IPS DF 19.7 (cell line): ENCODE measurements around the gene POLR2E.

Experiments
- DNase-seq: peaks from one replicate; pipeline ENCODE4 v3.0.0-alpha.2; 2013; ENCODE audit warnings: low read depth, low spot score

Gene POLR2E

GRCh38 chr19:1049106-1049505 lies 46.1 kb downstream of the POLR2E start:
- DNase-seq: no peak

GRCh38 chr19:1047696-1048147 lies 47.5 kb downstream of the POLR2E start:
- DNase-seq: no peak

DNA sequence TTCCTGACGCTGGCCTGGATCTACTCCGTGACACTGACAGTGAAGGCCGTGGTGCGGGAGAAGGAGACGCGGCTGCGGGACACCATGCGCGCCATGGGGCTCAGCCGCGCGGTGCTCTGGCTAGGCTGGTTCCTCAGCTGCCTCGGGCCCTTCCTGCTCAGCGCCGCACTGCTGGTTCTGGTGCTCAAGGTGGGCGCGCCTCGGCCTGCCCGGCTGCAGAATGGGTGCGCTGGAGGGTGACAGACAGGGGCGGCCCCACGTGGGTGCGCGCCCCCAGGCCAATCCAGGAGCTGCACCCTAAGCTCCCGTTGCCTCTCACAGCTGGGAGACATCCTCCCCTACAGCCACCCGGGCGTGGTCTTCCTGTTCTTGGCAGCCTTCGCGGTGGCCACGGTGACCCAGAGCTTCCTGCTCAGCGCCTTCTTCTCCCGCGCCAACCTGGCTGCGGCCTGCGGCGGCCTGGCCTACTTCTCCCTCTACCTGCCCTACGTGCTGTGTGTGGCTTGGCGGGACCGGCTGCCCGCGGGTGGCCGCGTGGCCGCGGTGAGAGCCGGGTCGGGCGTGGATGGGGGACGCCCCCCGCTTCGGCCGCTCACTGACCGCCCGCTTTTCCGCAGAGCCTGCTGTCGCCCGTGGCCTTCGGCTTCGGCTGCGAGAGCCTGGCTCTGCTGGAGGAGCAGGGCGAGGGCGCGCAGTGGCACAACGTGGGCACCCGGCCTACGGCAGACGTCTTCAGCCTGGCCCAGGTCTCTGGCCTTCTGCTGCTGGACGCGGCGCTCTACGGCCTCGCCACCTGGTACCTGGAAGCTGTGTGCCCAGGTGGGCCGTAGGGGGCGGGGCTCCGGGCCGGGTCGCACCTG lies 48.1 kb downstream of the POLR2E start:
- DNase-seq: no peak

DNA sequence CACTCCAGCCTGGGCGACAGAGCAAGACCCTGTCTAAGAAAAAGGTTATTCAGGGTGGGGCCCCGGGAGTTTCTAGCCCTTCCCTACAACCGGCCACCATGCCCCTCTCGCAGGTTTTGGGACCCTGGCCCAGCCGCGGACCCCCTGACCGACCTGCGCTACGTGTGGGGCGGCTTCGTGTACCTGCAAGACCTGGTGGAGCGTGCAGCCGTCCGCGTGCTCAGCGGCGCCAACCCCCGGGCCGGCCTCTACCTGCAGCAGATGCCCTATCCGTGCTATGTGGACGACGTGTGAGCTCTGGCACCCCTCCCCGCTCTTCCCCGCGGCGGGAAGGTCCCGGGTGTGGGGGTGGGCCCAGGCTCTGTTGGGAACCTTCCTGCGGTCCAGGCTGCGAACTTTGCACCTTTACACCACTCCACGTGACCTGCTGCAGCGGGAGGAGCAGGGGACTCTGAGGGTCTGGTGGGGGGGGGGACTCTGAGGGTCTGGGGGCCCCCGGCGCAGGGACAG lies 49.0 kb downstream of the POLR2E start:
- DNase-seq: no peak

DNA sequence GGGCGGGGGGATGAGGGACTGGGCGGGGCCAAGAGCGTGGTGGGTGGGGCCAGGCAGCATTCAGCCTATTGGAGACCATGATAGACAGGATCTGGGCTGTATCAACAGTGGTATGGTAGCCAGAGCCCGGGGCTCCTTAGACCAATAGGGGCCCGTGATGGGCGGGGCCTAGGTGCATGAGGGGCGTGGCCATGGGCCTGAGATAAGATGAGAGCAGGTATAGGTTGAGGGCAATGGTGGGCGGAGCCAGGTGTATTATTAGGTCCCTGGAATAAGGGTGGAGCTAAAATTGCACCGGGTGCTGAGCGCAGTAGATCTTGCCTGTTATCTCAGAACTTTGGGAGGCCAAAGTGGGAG lies 50.0 kb downstream of the POLR2E start:
- no peak for DNase-seq

- DNase-seq: no peak
Measured at GRCh38 chr19:1042689-1043511, 52.3 kb downstream of the POLR2E start.

- DNase-seq: no peak
Measured at GRCh38 chr19:1041835-1042685, 53.1 kb downstream of the POLR2E start.

DNA sequence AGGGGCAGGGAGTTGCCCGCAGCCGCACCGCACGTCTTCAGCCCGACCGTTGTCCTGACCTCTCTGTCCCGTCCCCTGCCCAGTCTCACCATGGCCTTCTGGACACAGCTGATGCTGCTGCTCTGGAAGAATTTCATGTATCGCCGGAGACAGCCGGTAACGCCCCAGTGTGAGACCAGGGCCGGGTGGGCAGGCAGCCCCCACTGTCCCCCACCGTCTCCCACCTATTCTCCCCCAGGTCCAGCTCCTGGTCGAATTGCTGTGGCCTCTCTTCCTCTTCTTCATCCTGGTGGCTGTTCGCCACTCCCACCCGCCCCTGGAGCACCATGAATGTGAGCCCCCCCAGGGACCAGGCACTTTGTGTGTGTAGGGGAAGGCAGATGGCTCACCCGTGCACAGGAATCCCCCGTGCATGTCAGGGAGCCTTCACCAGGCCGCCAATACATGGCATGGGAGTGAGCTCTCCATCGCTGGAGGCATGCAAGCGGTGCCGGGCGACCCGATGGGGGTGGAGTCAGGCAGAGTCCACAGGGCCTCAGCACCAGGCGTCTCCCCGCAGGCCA lies 53.8 kb downstream of the POLR2E start:
- DNase-seq: no peak

DNA sequence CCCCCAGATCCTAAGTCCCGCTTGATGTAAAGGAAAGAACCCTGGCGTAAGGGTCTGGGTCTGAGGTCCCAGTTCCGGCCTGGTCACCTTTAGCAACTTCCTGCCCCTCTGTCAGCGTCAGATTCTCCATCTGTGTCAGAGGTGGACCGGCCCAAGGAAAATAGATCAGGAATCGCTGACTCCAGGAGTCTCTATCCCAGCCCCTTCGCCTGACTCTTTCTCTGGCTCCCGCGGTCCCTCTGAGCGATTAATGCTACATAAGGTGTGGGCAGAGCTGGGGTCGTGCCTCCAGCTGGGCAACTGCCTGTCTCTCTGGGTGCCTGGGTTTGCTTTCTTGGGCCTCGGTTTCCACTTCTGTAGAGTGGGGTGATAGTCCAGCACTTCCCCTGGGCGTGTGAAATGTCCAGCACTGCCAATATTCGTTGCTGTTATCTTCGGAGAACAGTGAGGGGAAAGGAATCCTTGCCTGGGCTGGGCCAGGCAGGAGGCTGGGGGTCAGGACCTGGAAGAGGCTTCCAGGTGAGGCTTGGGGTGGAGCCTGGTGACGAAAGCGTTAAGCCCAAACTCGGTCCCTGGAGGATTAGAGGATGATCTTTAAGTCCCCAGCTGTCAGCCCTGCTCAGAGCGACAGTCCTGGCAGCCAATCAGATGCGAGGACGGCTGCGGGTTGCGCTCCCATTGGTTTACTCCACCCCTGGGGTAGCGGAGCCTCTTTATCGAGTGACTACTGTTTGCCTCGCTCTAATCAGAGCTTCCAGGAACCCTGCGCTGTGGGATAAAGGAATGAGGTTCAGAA lies 54.5 kb downstream of the POLR2E start:
- peak; percentile 94 for DNase-seq

DNA sequence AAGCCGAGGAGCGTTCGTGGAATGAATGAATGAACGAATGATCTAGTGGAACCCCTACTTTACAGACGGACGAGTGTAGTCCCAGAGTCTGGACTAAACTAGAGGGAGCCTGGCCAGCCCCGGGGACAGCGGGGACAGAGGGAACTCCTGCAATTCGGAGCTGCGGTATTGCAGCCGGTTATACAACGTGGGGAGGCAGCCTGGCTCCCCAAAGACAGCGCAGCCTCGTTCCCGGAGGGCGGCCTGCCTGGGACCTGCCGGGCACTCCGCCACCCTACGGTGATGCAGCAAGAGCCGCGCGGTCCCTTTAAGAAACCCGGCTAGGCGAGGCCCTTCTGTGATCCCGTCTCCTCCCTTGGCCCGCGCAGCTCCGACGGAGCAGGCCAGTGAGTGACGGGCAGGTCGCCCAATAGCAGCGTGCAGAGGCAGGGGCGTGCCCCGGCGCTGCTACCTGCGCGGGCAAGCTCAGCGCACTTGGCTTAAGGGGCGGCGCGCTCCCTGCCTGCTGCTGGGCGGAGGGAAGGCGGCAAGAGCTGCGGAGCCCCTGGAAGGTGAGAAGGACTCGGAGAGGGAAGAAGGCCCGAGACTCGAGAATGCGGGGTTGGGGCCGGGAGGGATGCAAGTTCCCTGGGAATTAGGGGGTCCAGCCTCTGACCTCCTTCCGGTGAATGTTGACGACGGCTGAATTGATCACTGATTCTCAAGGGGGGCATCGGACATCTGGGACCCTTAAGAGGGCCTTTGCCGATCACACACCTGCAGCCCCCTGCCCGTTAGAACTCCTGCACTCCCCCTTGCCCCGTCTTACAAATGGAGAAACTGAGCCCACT lies 55.3 kb downstream of the POLR2E start, which contains the start of gene ABCA7:
TSS of gene ABCA7 (plus strand) at position 462 of the 830 bp plus-strand sequence. CDS start 1,255 bp downstream, outside the sequence.
- peak; percentile 89 for DNase-seq

- no peak for DNase-seq
Measured at GRCh38 chr19:1038978-1039645, 56.1 kb downstream of the POLR2E start.

GRCh38 chr19:1037621-1038064 lies 57.5 kb downstream of the POLR2E start:
- DNase-seq: no peak
